H1 (cell line): Measurements from ENCODE around the gene BEST1. TPM values are rescaled to one million over a fixed set of nuclear protein-coding genes. Genes with fewer than 3 reads are reported as not detected.

Experiments
- CTCF ChIA-PET: fragments of 300-600 bp; sonication (Branson Sonifier 250); formaldehyde crosslinking; loops from one replicate; lab custom pipeline; 2021; ENCODE audit not compliant: partially characterized antibody; lab: Charles Lee
- POLR2A ChIA-PET: fragments of 300-600 bp; sonication (Branson Sonifier 250); formaldehyde crosslinking; loops from one replicate; lab custom pipeline; 2021; ENCODE audit warnings: inconsistent platforms; ENCODE audit not compliant: partially characterized antibody; lab: Charles Lee
- DNase-seq, 2 experiments: peaks; one replicate each; pipeline versions ENCODE4 v3.0.0 to v3.0.0-alpha.2; 2010 to 2022; ENCODE audit warnings: low spot score in 2 of 2, low read depth in 1 of 2, mixed read lengths in 1 of 2
- FAIRE-seq: peaks from 2 replicates; lab custom pipeline; 2011; peaks lifted over from hg19 to GRCh38; lab: Jason Lieb, UNC
- H2AFZ ChIP-seq: 2 replicates; pipeline ENCODE4 v1.8.1; 2012; ENCODE audit warnings: low read length, inconsistent platforms
- H2AK5ac ChIP-seq: 2 replicates; pipeline ENCODE4 v1.6.1; 2013; ENCODE audit warnings: low read depth, low read length
- H2BK120ac ChIP-seq: replicated peaks from 2 replicates; pipeline ENCODE3; 2013; ENCODE audit warnings: low read depth, low read length, inconsistent platforms
- H2BK12ac ChIP-seq: 2 replicates; pipeline ENCODE4 v1.6.1; 2013; ENCODE audit warnings: low read depth, low read length
- H2BK15ac ChIP-seq: 2 replicates; pipeline ENCODE4 v1.6.1; 2013; ENCODE audit warnings: low read length
- H2BK20ac ChIP-seq: 2 replicates; pipeline ENCODE4 v1.6.1; 2013; ENCODE audit warnings: low read length
- H2BK5ac ChIP-seq: 2 replicates; pipeline ENCODE4 v1.6.1; 2013; ENCODE audit warnings: low read depth, low read length
- H3K14ac ChIP-seq: 2 replicates; pipeline ENCODE4 v1.6.1; 2013; ENCODE audit warnings: inconsistent platforms; ENCODE audit not compliant: insufficient read length
- H3K18ac ChIP-seq: 2 replicates; pipeline ENCODE4 v1.6.1; 2013; ENCODE audit warnings: low read length; ENCODE audit errors: extremely low read depth
- H3K23ac ChIP-seq: 2 replicates; pipeline ENCODE4 v1.6.1; 2013; ENCODE audit warnings: inconsistent platforms; ENCODE audit not compliant: insufficient read length
- H3K23me2 ChIP-seq: 2 replicates; pipeline ENCODE4 v1.6.1; 2013; ENCODE audit warnings: low read depth, low read length
- H3K27ac ChIP-seq: 2 replicates; pipeline ENCODE4 v1.6.1; 2011; ENCODE audit warnings: low read depth, low read length, inconsistent platforms
- H3K27me3 ChIP-seq, 4 experiments: replicated peaks in 1 of 4; 1 replicate in 1 of 4; 2 replicates in 3 of 4; pipeline versions ENCODE4 v1.6.1 to v1.8.1; 2011 to 2013; ENCODE audit warnings: low read length in 3 of 4, mild to moderate bottlenecking in 3 of 4, inconsistent platforms in 2 of 4, mixed read lengths in 2 of 4, moderate library complexity in 1 of 4; ENCODE audit not compliant: control insufficient read depth in 3 of 4, insufficient read depth in 3 of 4; ENCODE audit errors: extremely low read depth in 1 of 4
- H3K36me3 ChIP-seq, 4 experiments: 2 replicates each; pipeline versions ENCODE4 v1.6.1 to v1.8.1; 2011 to 2013; ENCODE audit warnings: mild to moderate bottlenecking in 4 of 4, low read length in 3 of 4, moderate library complexity in 2 of 4, control low read depth in 1 of 4, inconsistent platforms in 1 of 4; ENCODE audit not compliant: insufficient read depth in 4 of 4, control insufficient read depth in 2 of 4
- H3K4ac ChIP-seq: replicated peaks from 2 replicates; pipeline ENCODE3; 2013; ENCODE audit warnings: low read length, low read depth, mixed read lengths, inconsistent platforms; ENCODE audit not compliant: insufficient read length
- H3K4me1 ChIP-seq, 4 experiments: replicated peaks in 1 of 4; 1 replicate in 1 of 4; 2 replicates in 3 of 4; pipeline versions ENCODE4 v1.6.1 to v1.8.1; 2011 to 2013; ENCODE audit warnings: low read length in 3 of 4, inconsistent platforms in 2 of 4, mixed read lengths in 1 of 4; ENCODE audit not compliant: insufficient read depth in 4 of 4, control insufficient read depth in 3 of 4
- H3K4me2 ChIP-seq, 2 experiments: 2 replicates each; pipeline versions ENCODE4 v1.6.1 to v1.8.1; 2011 to 2013; ENCODE audit warnings: low read depth in 2 of 2, low read length in 2 of 2, control low read depth in 1 of 2, inconsistent platforms in 1 of 2, mild to moderate bottlenecking in 1 of 2; ENCODE audit not compliant: insufficient read depth in 1 of 2
- H3K4me3 ChIP-seq, 4 experiments: fragments of 200-600, 300-600 bp in 1 of 4; sonication (generic), shearing (Covaris generic), sonication (Bioruptor Twin) in 1 of 4; 2 replicates each; pipeline versions ENCODE4 v1.5.1 to v1.8.1; 2011 to 2016; ENCODE audit warnings: low read length in 4 of 4, low read depth in 3 of 4, control low read depth in 2 of 4, inconsistent platforms in 2 of 4, mild to moderate bottlenecking in 2 of 4, mixed read lengths in 1 of 4, moderate library complexity in 1 of 4; ENCODE audit not compliant: insufficient read depth in 2 of 4; ENCODE audit errors: extremely low read depth in 1 of 4
- H3K56ac ChIP-seq: replicated peaks from 2 replicates; pipeline ENCODE3; 2013; ENCODE audit warnings: low read depth, mild to moderate bottlenecking, mixed read lengths, low read length, inconsistent platforms; ENCODE audit not compliant: insufficient read length
- H3K79me1 ChIP-seq: 2 replicates; pipeline ENCODE4 v1.6.1; 2013; ENCODE audit warnings: low read depth, low read length, control low read depth
- H3K79me2 ChIP-seq, 2 experiments: 2 replicates each; pipeline versions ENCODE4 v1.6.1 to v1.8.1; 2012 to 2013; ENCODE audit warnings: low read length in 2 of 2, mild to moderate bottlenecking in 2 of 2, inconsistent platforms in 1 of 2; ENCODE audit not compliant: insufficient read depth in 2 of 2, control insufficient read depth in 1 of 2
- H3K9ac ChIP-seq, 4 experiments: replicated peaks in 1 of 4; 1 replicate in 1 of 4; 2 replicates in 3 of 4; pipeline versions ENCODE4 v1.6.1 to v1.8.1; 2011 to 2013; ENCODE audit warnings: low read depth in 3 of 4, low read length in 3 of 4, control low read depth in 2 of 4, mild to moderate bottlenecking in 2 of 4, moderate library complexity in 2 of 4, inconsistent platforms in 1 of 4; ENCODE audit errors: extremely low read depth in 1 of 4
- H3K9me3 ChIP-seq, 2 experiments: 2 replicates each; pipeline versions ENCODE4 v1.6.1 to v1.8.1; 2012 to 2013; ENCODE audit warnings: mild to moderate bottlenecking in 2 of 2, moderate library complexity in 2 of 2, control low read depth in 1 of 2, inconsistent platforms in 1 of 2, low read depth in 1 of 2, low read length in 1 of 2, mixed read lengths in 1 of 2; ENCODE audit not compliant: insufficient read depth in 2 of 2
- H4K20me1 ChIP-seq, 2 experiments: replicated peaks in 1 of 2; 2 replicates each; pipeline versions ENCODE3 to v1.8.1; 2011 to 2013; ENCODE audit warnings: inconsistent platforms in 2 of 2, low read length in 2 of 2, mild to moderate bottlenecking in 1 of 2; ENCODE audit not compliant: insufficient read depth in 2 of 2, control insufficient read depth in 1 of 2
- H4K5ac ChIP-seq: 2 replicates; pipeline ENCODE4 v1.6.1; 2013; ENCODE audit warnings: low read length, low read depth, mixed read lengths, inconsistent platforms; ENCODE audit not compliant: insufficient read length
- H4K8ac ChIP-seq: 2 replicates; pipeline ENCODE4 v1.8.0; 2013; ENCODE audit warnings: mild to moderate bottlenecking, moderate library complexity, low read length, inconsistent platforms; ENCODE audit not compliant: insufficient read depth; ENCODE audit errors: extremely low read depth
- H4K91ac ChIP-seq: replicated peaks from 2 replicates; pipeline ENCODE3; 2013; ENCODE audit warnings: low read length, mixed read lengths, inconsistent platforms; ENCODE audit not compliant: insufficient read length
- ASH2L ChIP-seq: fragments of 200-600, 300-600 bp; sonication (generic); IDR thresholded peaks from one replicate; pipeline ENCODE4 v1.7.1; 2017; ENCODE audit warnings: low read length
- BACH1 ChIP-seq: IDR thresholded peaks from 2 replicates; pipeline ENCODE4 v1.6.1; 2012; ENCODE audit warnings: low read length, improper control_type of control experiment
- EGR1 ChIP-seq: IDR thresholded peaks from 2 replicates; pipeline ENCODE4 v1.6.1; 2011; ENCODE audit warnings: low read depth, low read length, borderline replicate concordance
- GTF2F1 ChIP-seq: IDR thresholded peaks from 2 replicates; pipeline ENCODE4 v1.6.1; 2012; ENCODE audit warnings: low read depth, low read length, improper control_type of control experiment, borderline replicate concordance
- HDAC2 ChIP-seq, 2 experiments: fragments of 300-600 bp in 1 of 2; sonication (generic) in 1 of 2; IDR thresholded peaks; 2 replicates each; pipeline ENCODE4 v1.6.1; 2011 to 2012; ENCODE audit warnings: low read depth in 2 of 2, low read length in 2 of 2, mild to moderate bottlenecking in 2 of 2, moderate library complexity in 2 of 2, borderline replicate concordance in 1 of 2, inconsistent platforms in 1 of 2
- SIRT6 ChIP-seq: IDR thresholded peaks from one replicate; pipeline ENCODE4 v1.7.1; 2012; ENCODE audit warnings: low read length, inconsistent platforms
- SP2 ChIP-seq: IDR thresholded peaks from 2 replicates; pipeline ENCODE4 v1.6.1; 2012; ENCODE audit warnings: mild to moderate bottlenecking, low read length, inconsistent platforms
- TAF1 ChIP-seq: IDR thresholded peaks from 2 replicates; pipeline ENCODE4 v1.6.1; 2011; ENCODE audit warnings: mild to moderate bottlenecking, low read depth, low read length
- YY1 ChIP-seq: IDR thresholded peaks from 2 replicates; pipeline ENCODE4 v1.6.1; 2011; ENCODE audit warnings: low read depth, mild to moderate bottlenecking, low read length
- WGBS, 2 experiments: shearing (Covaris generic) in 1 of 2; methylation state at CpG; one replicate each; pipeline versions ENCODE4 v1.1.6 to v1.1.7; 2013 to 2015; ENCODE audit warnings: low lambda C conversion rate in 2 of 2, mixed read lengths in 2 of 2, inconsistent platforms in 1 of 2, low coverage in 1 of 2, missing lambda C conversion rate in 1 of 2; ENCODE audit not compliant: insufficient replicate concordance in 2 of 2, insufficient coverage in 1 of 2, insufficient read length in 1 of 2; ENCODE audit errors: extremely low coverage in 1 of 2, missing lambda C conversion rate in 1 of 2; 5-methylcytosine and 5-hydroxymethylcytosine counted together
- polyA plus RNA-seq, 7 experiments: library from polyadenylated mRNA; depleted of rRNA in 3 of 7; stranded (reverse) in 5 of 7; unstranded in 2 of 7; fragments of >200 nt in 5 of 7; fragments of 200-250 nt in 2 of 7; gene quantifications; 1 replicate in 5 of 7; 2 replicates in 1 of 7; 4 replicates in 1 of 7; pipeline versions ENCODE4 v1.2.1 to v1.2.3, GENCODE V29; 2011 to 2013; ENCODE audit warnings: missing spikeins in 2 of 7, mixed read lengths in 2 of 7
- total RNA-seq: library from RNA; stranded (reverse); fragmentation: NEBNext Ultra II Directional; extraction: Animal tissue kit (Norgen Biotek cat#: 25700); gene quantifications from 2 replicates; pipeline ENCODE4 v1.2.1, GENCODE V29; 2021

The BEST1 gene
- total and polyA plus RNA-seq, 2 of the 8 experiments (the other 6 are each of a cell fraction or from before 2014, with no cell fraction given), result 0.22 to 0.62 TPM

GRCh38 chr11:61985869-61986268, 35.7 kb downstream of the BEST1 start:
- Histone ChIP-seq H3K18ac (no peak overlapping the region), H4K5ac (no peak overlapping the region), H2BK120ac (no peak overlapping the region), H3K9me3 (peaks cover 3 to 4% of the 10 kb centered on the region in 2 experiments; a peak in 1 of 4 replicates), H3K14ac (no peak overlapping the region), H3K56ac (no peak overlapping the region), H3K4me3 (no peak overlapping the region), H2AFZ (no peak overlapping the region), H3K4me2 (no peak overlapping the region), H3K27ac (no peak overlapping the region), H2BK15ac (no peak overlapping the region), H3K4ac (no peak overlapping the region), H2AK5ac (no peak overlapping the region), H3K27me3 (peaks cover 6 to 17% (median 11%) of the 10 kb centered on the region in 4 experiments; a peak in 5 of 7 replicates), H3K79me2 (no peaks in the 10 kb centered on the region), H3K23me2 (no peaks in the 10 kb centered on the region), H4K8ac (no peak overlapping the region), H2BK20ac (no peak overlapping the region), H3K79me1 (no peaks in the 10 kb centered on the region), H4K20me1 (no peaks in the 10 kb centered on the region), H3K9ac (no peak overlapping the region), H3K23ac (no peak overlapping the region), H2BK12ac (no peak overlapping the region), H4K91ac (no peak overlapping the region), H3K36me3 (no peaks in the 10 kb centered on the region), H2BK5ac (no peak overlapping the region), H3K4me1 (peaks cover 0 to 2% (median 0%) of the 10 kb centered on the region in 4 experiments; a peak in 1 of 7 replicates)
- FAIRE-seq, result no peak
- ChIA-PET POLR2A (interaction anchor here (1.1 to 5.8 kb wide), 3 partner anchors 13 to 19 kb away, joined by 5 to 37 read pairs (median 9); partner anchors contain the start of gene FTH1), CTCF (interaction anchor here (0.6 to 1.9 kb wide), 12 partner anchors 9 to 122 kb away, joined by 3 to 7 read pairs (median 3); no protein-coding TSS in a partner anchor)
- 85% methylated on average over 5 of the region's 5 CpGs; no CpG with 5 or more reads in 1 of the 2 experiments for WGBS, 2 experiments
- TF ChIP-seq GTF2F1, result no peak
- no peak for TF ChIP-seq BACH1
- TF ChIP-seq TAF1, result no peak
- TF ChIP-seq ASH2L, result no peak
- TF ChIP-seq SIRT6, result no peak
- no peak for TF ChIP-seq SP2
- TF ChIP-seq YY1, result no peak
- TF ChIP-seq EGR1, result no peak
- no peak for TF ChIP-seq HDAC2 (IDR thresholded peaks at IDR 0.05; ENCODE audit: borderline replicate concordance in 1 of 2, low read depth in 2 of 2, low read length in 2 of 2)
- DNase-seq, result no peak
